Measurements from ENCODE around the gene ITIH4.

- no peak for TF ChIP-seq CTCF (IDR thresholded peaks at IDR 0.05)
- TF ChIP-seq POLR2A (IDR thresholded peaks at IDR 0.05): no peak
These were observed 59.2 kb downstream of the ITIH4 start for GRCh38 chr3:52771334-52771681.
